Retina (tissue), 1 donor: Measurements from ENCODE around the gene PRKN.

Experiments used
- DNase-seq: peaks from one replicate; pipeline ENCODE4 v3.0.0-alpha.2; 2016

PRKN gene

GRCh38 chr6:162222521-162222920, 505.0 kb downstream of the PRKN start:
- no peak for DNase-seq

- no peak for DNase-seq
Observed at GRCh38 chr6:162220876-162221275, 506.7 kb downstream of the PRKN start.

- DNase-seq, result no peak
Observed at GRCh38 chr6:162219266-162219665, 508.3 kb downstream of the PRKN start.

- DNase-seq, result no peak
Observed at GRCh38 chr6:162217811-162218493, 509.6 kb downstream of the PRKN start.

- DNase-seq, result no peak
Observed at GRCh38 chr6:162217058-162217457, 510.5 kb downstream of the PRKN start.

GRCh38 chr6:162211777-162212176, 515.8 kb downstream of the PRKN start:
- no peak for DNase-seq

- no peak for DNase-seq
Observed at GRCh38 chr6:162211022-162211421, 516.5 kb downstream of the PRKN start.

- no peak for DNase-seq
Observed at GRCh38 chr6:162203287-162203686, 524.3 kb downstream of the PRKN start.

GRCh38 chr6:162200945-162201690, 526.4 kb downstream of the PRKN start:
- no peak for DNase-seq

GRCh38 chr6:162200041-162200440, 527.5 kb downstream of the PRKN start:
- DNase-seq, result no peak

GRCh38 chr6:162198925-162199324, 528.6 kb downstream of the PRKN start:
- no peak for DNase-seq

GRCh38 chr6:162198076-162198475, 529.5 kb downstream of the PRKN start:
- DNase-seq, result no peak

GRCh38 chr6:162195441-162195840, 532.1 kb downstream of the PRKN start:
- DNase-seq, result no peak

GRCh38 chr6:162190981-162191380, 536.6 kb downstream of the PRKN start:
- no peak for DNase-seq

- DNase-seq, result no peak
Observed at GRCh38 chr6:162187168-162187935, 540.2 kb downstream of the PRKN start.

GRCh38 chr6:162184465-162184864, 543.1 kb downstream of the PRKN start:
- no peak for DNase-seq

- DNase-seq, result no peak
Observed at GRCh38 chr6:162181741-162182401, 545.7 kb downstream of the PRKN start.

GRCh38 chr6:162181111-162181510, 546.5 kb downstream of the PRKN start:
- DNase-seq, result no peak

GRCh38 chr6:162179196-162179951, 548.2 kb downstream of the PRKN start:
- DNase-seq, result no peak

- no peak for DNase-seq
Observed at GRCh38 chr6:162178666-162179065, 548.9 kb downstream of the PRKN start.

GRCh38 chr6:162178266-162178665, 549.3 kb downstream of the PRKN start:
- no peak for DNase-seq

- peak; percentile 55 for DNase-seq
Observed at GRCh38 chr6:162177746-162178145, 549.8 kb downstream of the PRKN start.
